Amniotic stem cell (primary cell): ENCODE results near the gene XAGE5.
"Not testable (repeated sequence)": the region's sequence is repeated elsewhere in the genome, so short reads cannot be mapped to it uniquely, and the experiment has no call there.

Source experiments
- DNase-seq: peaks from one replicate; lab custom pipeline; 2025; lab: John Stamatoyannopoulos, UW

Gene XAGE5, protein sequence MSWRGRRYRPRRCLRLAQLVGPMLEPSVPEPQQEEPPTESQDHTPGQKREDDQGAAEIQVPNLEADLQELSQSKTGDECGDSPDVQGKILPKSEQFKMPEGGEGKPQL

GRCh38 chrX:52811065-52811625, at the start of gene XAGE5:
TSS of gene XAGE5 (plus strand) at chrX:52811287. CDS start at chrX:52812567, 1,280 bp downstream.
- DNase-seq, result no peak

DNA sequence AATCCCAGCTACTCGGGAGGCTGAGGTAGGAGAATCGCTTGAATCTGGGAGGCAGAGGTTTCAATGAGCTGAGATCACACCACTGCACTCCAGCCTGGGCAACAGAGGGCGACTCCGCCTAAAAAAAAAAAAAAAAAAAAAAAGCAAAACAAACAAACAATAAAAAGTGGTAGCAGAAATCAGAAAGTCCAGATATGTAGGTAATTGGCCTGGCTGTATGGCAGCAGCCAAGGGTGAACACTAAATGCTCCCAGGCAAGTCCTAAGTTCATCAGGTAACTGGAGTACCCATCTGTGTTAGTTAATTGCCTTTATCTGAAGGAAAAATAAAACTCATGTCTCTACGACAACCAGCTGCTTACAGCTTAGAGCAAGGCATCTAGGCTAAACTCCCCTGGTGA, 45.1 kb upstream of the XAGE5 start:
- not testable (repeated sequence) for DNase-seq

DNA sequence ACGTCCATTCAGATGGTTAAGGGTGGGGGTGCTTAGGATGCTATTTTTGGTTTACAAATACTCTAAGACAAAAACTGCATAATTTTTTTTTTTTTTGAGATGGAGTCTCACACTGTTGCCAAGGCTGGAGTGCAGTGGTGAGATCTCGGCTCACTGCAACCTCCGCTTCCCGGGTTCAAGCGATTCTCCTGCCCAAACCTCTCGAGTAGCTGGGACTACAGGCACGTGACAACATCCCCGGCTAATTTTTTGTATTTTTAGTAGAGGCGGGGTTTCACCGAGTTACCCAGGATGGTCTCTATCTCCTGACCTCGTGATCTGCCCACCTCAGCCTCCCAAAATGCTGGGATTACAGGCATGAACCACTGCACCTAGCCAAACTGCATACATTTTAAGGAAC, 37.6 kb upstream of the XAGE5 start:
- DNase-seq, result not testable (repeated sequence)

GRCh38 chrX:52797327-52797726, 13.8 kb upstream of the XAGE5 start, which contains the start of gene SPANXN5:
TSS of gene SPANXN5 (minus strand) at chrX:52797427. CDS start at chrX:52797348, 79 bp downstream.
- not testable (repeated sequence) for DNase-seq

- DNase-seq, result not testable (repeated sequence)
Measured at GRCh38 chrX:52804876-52805275, 6.2 kb upstream of the XAGE5 start.

DNA sequence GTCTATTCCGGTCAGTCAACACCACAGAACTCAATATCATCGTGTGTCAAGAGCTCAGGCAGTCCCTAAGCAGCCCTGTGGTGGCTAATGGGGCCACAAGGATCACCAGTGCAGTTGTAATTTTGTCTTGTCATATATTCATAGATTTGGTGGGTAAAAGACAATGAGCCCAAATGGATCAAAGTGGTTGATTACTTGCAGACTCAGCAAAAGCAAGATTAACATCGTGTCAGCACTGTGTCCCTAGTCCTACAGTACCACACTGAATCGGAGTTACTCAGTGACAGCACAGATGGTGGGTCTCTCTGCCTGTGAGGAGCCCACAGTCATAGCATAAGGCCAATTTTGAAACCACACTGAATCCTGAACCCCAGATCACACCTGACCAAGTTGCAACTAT, 8.7 kb downstream of the XAGE5 start:
- DNase-seq, result no peak

DNA sequence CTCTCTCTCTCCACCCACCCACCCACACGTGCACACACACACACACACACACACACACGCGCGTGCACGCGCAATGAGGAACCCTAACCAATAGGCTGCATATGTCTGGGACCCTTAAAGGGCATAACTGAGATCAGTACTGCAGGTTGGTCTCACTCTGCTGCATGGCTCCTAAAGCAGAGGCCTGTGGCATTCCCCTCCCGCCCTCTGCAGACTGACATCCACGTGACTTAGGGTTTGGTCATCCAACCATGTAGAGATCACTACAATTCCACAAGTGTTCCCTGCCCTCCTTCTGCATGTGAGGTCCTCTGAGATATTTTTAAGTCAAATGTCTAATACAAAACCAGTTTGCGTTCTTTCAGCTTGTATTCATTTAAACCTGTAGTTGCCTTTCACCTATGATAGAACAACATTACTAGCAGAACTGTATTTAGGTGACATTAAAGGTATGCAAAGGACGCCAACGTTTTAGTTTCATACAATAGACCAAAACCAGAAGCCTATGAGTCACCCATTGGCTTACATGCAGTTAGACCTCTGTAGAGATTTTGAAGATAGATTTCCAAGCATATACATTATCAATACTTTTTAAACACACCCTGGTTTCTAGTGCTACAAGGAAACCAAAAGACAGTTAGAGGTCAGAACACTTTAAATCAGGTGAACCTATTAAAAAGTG, 10.1 kb downstream of the XAGE5 start:
- DNase-seq, result no peak

DNA sequence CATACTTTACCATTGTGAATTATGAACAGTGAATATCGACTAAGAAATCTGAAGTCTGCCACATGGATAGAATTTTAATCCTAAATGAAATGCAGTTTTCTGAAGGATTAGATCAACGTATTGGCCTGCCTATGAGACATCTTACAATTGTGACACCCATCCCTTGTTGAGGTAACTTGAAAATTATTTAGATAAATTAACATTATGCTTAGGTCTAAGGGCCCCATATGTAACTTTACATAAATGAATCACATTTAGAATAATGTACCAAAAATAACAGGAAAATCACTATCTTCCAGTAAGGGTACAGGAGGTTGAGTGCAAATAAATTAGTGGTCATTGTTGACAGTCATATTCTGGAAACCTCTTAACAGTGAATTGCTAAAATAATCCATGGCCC, 13.5 kb downstream of the XAGE5 start:
- DNase-seq, result no peak

- DNase-seq, result no peak
Measured at GRCh38 chrX:52830551-52830950, 19.5 kb downstream of the XAGE5 start.

DNA sequence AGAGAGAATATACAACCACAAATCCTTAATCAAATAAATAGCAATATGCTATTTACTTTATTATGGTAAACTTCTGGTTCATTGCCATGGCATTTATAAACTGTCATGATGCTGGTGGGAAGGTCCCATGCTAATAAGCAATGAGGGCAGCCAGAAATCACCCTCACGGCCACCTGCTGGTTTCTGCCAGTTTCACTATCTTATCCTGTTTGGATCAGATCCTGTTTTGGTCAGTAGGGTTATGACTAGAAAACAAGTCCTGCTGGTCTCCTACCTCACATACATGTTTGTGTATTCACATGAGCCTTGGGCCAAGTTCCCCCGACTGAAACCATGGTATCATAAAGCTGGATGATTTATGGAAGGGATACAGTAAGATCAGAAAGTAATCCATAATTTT, 28.1 kb downstream of the XAGE5 start:
- DNase-seq, result no peak

DNA sequence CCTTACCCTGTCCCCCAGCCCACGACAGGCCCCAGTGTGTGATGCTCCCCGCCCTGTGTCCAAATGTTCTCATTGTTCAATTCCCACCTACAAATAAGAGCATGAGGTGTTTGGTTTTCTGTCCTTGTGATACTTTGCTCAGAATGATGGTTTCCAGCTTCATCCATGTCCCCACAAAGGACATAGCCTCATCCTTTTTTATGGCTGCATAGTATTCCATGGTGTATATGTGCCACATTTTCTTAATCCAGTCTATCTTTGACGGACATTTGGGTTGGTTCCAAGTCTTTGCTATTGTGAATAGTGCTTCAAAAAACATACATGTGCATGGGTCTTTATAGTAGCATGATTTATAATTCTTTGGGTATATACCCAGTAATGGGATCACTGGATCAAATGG, 32.5 kb downstream of the XAGE5 start:
- DNase-seq, result not testable (repeated sequence)

GRCh38 chrX:52852110-52852860, 41.2 kb downstream of the XAGE5 start:
- no peak for DNase-seq

DNA sequence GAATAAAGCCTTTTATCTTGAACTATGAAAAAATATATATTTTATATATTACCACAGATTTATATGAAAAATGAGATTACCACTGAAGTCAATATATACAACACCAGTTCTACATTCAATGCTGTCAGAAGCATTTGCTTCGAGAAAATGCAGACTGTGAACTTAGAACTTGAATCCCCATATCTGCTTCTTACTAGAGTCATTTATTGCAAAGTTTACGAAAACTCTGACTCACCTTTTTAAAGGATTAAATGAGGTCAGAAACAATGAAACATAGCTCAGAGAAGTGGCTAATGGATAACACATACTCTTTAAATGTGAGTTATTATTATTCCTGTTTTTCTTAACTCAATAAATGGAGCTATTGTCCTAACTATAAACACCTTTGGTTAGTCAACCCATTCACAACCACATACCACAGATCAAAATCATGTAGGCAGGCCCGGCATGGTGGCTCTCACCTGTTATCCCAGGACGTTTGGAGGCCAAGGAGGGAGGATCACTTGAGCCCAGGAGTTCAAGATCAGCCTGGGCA, 46.0 kb downstream of the XAGE5 start:
- not testable (repeated sequence) for DNase-seq

DNA sequence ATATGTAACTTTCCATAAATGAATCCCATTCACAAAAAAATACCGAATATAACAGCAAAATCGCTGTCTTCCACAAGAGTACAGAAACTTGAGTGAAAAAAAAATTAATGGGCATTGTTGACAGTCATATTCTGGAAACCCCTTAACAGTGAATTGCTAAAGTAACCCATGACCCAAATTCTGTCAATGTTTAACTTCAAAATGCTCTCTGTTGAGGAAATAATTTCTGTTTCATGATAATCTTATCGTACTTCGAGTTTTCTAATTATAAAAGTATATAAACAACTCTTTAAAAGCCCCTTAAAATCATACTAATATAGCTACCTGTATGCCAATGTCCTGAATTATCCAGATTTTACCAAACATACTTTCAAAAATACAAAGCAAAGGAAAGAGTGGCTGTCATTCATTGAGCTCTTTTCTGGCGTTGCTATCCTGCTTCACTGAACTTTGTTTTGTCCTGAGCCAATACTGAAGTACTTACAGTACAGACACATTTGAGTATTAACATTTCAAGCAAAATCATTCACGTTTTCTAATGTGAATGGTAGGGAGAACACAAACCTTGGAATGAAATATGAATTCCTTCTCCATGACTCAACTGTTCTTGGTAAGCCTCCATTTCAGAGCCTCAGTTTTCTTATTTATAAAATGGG, 54.4 kb downstream of the XAGE5 start:
- no peak for DNase-seq
